Jurkat, Clone E6-1 (cell line): ENCODE data around the gene SLC5A5.
"Not testable (repeated sequence)": the region's sequence is repeated elsewhere in the genome, so short reads cannot be mapped to it uniquely, and the experiment has no call there.

Experiments used
- DNase-seq: peaks from one replicate; pipeline ENCODE4 v3.0.0-alpha.2; 2011; ENCODE audit warnings: low read depth, low spot score
- H3K4me3 ChIP-seq: 2 replicates; pipeline ENCODE4 v1.5.1; 2011; ENCODE audit warnings: mild to moderate bottlenecking, low read length, control low read depth, moderate library complexity

SLC5A5 gene

GRCh38 chr19:17866964-17867486 is 4.7 kb upstream of the SLC5A5 start:
- DNase-seq, result no peak
- no peak overlapping the region for H3K4me3 ChIP-seq

- DNase-seq, result no peak
Measured at GRCh38 chr19:17868669-17869068, 3.1 kb upstream of the SLC5A5 start.

GRCh38 chr19:17869114-17869608 is 2.6 kb upstream of the SLC5A5 start:
- no peak overlapping the region for H3K4me3 ChIP-seq
- no peak for DNase-seq

More at GRCh38 chr19:17868669-17869068, 3.1 kb upstream of the SLC5A5 start:
- H3K4me3 ChIP-seq, result no peak overlapping the region

GRCh38 chr19:17871032-17871877 is 490 bp upstream of the SLC5A5 start:
- H3K4me3 ChIP-seq, result no peak overlapping the region
- no peak for DNase-seq

- H3K4me3 ChIP-seq, result no peak overlapping the region
- no peak for DNase-seq
Measured at GRCh38 chr19:17872251-17873001, 681 bp downstream of the SLC5A5 start.

GRCh38 chr19:17873786-17874757 is 2.3 kb downstream of the SLC5A5 start:
- peak overlapping the region; percentile 40 for H3K4me3 ChIP-seq
- DNase-seq, result peak; percentile 41

- DNase-seq, result no peak
- H3K4me3 ChIP-seq, result no peak overlapping the region
Measured at GRCh38 chr19:17874758-17875135, 3.0 kb downstream of the SLC5A5 start.

GRCh38 chr19:17877696-17878095 is 6.0 kb downstream of the SLC5A5 start:
- H3K4me3 ChIP-seq, result no peak overlapping the region
- no peak for DNase-seq

GRCh38 chr19:17879466-17879865 is 7.7 kb downstream of the SLC5A5 start:
- DNase-seq, result no peak
- no peak overlapping the region for H3K4me3 ChIP-seq

GRCh38 chr19:17881701-17882100 is 10.0 kb downstream of the SLC5A5 start:
- no peak for DNase-seq

GRCh38 chr19:17883627-17884410 is 12.1 kb downstream of the SLC5A5 start:
- no peak overlapping the region for H3K4me3 ChIP-seq
- DNase-seq, result no peak

More at GRCh38 chr19:17881701-17882100, 10.0 kb downstream of the SLC5A5 start:
- H3K4me3 ChIP-seq, result no peak overlapping the region

GRCh38 chr19:17886515-17886914 is 14.8 kb downstream of the SLC5A5 start:
- no peak overlapping the region for H3K4me3 ChIP-seq
- DNase-seq, result no peak

GRCh38 chr19:17887221-17887620 is 15.5 kb downstream of the SLC5A5 start:
- not testable (repeated sequence) for H3K4me3 ChIP-seq, DNase-seq

- H3K4me3 ChIP-seq, result no peak overlapping the region
- no peak for DNase-seq
Measured at GRCh38 chr19:17888260-17888659, 16.5 kb downstream of the SLC5A5 start.

GRCh38 chr19:17889609-17890214 is 18.0 kb downstream of the SLC5A5 start:
- H3K4me3 ChIP-seq, result no peak overlapping the region
- DNase-seq, result no peak

GRCh38 chr19:17893766-17894165 is 22.0 kb downstream of the SLC5A5 start:
- no peak for DNase-seq
- H3K4me3 ChIP-seq, result no peak overlapping the region

- H3K4me3 ChIP-seq, result no peak overlapping the region
- DNase-seq, result no peak
Measured at GRCh38 chr19:17902701-17903100, 31.0 kb downstream of the SLC5A5 start.

GRCh38 chr19:17908244-17908643 is 36.5 kb downstream of the SLC5A5 start:
- no peak for DNase-seq
- no peak overlapping the region for H3K4me3 ChIP-seq
